ENCODE measurements around the gene FAM161B.

DNA sequence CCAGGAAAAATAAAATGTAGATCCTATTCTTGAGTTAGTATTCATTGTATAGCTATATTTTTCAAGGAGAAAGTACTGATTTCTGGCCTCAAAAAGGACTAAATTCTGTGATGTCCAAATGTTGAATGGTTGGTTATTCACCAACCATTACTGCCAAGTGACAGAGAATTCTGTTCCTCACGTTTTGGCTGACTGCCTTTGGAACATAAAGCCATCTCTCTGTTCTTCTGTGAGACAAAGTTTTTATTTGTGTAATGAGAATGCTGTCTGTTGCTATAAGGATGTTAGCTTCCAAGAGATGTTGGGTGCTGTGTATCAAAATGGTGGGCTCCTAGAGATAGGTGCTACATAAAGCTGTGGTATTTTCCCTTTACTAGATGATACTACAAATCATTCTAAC, 54.0 kb downstream of the FAM161B start:
- no peak for TF ChIP-seq POLR2A (IDR thresholded peaks at IDR 0.05)
- TF ChIP-seq, protein P1, sequence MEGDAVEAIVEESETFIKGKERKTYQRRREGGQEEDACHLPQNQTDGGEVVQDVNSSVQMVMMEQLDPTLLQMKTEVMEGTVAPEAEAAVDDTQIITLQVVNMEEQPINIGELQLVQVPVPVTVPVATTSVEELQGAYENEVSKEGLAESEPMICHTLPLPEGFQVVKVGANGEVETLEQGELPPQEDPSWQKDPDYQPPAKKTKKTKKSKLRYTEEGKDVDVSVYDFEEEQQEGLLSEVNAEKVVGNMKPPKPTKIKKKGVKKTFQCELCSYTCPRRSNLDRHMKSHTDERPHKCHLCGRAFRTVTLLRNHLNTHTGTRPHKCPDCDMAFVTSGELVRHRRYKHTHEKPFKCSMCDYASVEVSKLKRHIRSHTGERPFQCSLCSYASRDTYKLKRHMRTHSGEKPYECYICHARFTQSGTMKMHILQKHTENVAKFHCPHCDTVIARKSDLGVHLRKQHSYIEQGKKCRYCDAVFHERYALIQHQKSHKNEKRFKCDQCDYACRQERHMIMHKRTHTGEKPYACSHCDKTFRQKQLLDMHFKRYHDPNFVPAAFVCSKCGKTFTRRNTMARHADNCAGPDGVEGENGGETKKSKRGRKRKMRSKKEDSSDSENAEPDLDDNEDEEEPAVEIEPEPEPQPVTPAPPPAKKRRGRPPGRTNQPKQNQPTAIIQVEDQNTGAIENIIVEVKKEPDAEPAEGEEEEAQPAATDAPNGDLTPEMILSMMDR (IDR thresholded peaks at IDR 0.05 in 4 of 5, conservative IDR thresholded peaks at IDR 0.05 in 1 of 5) = no peak

Measured in gastrocnemius medialis (tissue), 4 donors.